ENCODE data around the gene SCAMP2. TPM values are rescaled to one million over a fixed set of nuclear protein-coding genes. Genes with fewer than 3 reads are reported as not detected.

SCAMP2 gene
- total RNA-seq, 2 experiments from 2014 or later, result 56.1 to 56.9 TPM

DNA sequence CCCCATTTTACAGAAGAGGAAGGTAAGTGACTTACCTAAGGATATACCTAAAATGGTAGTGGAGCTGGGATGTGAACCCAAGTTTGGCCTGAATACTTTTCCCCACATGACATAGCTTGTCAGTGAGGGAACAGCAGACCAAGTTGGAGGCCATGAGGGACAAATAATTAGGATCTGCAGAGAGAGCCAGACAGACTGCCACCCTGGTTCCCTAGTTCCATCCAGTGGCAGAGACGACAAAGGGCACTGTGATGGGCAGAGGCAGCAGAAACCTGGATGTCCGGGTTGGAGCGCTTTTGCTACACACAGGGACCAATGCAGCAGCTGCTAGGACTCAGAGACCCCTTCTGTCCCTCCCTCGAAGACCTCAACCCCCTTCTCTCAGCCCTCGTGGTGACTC is 45.6 kb downstream of the SCAMP2 start:
- H3K27ac ChIP-seq (ENCODE audit: low read depth in 1 of 2, low read length in 2 of 2), result no peak overlapping the region
- H3K36me3 Mint-ChIP-seq (ENCODE audit: low read depth), result no peaks in the 10 kb centered on the region
- intact Hi-C loops (cut with DNase I, micrococcal nuclease), result loop anchor here in 1 of 2 experiments (2.0 kb wide), 1 partner anchor 167 kb away; the partner anchor contains the start of gene SCAMP5
- no peaks in the 10 kb centered on the region for H3K36me3 ChIP-seq (ENCODE audit: insufficient read depth, low read length)
- peaks cover 0 to 8% of the 10 kb centered on the region in 2 experiments for H3K9me3 ChIP-seq (ENCODE audit: control insufficient read depth in 1 of 2, insufficient read depth in 1 of 2, low read length in 2 of 2)
- DNase-seq, result no peak
- H3K4me1 ChIP-seq (ENCODE audit: insufficient read depth, low read length), result peaks cover 6% of the 10 kb centered on the region
- H3K4me3 ChIP-seq (ENCODE audit: low read length), result no peak overlapping the region
- H3K9me3 Mint-ChIP-seq, result no peaks in the 10 kb centered on the region
- CTCF ChIA-PET, result no interaction called here
- H3K27me3 Mint-ChIP-seq, result peaks cover 33% of the 10 kb centered on the region
- TF ChIP-seq, protein P1, sequence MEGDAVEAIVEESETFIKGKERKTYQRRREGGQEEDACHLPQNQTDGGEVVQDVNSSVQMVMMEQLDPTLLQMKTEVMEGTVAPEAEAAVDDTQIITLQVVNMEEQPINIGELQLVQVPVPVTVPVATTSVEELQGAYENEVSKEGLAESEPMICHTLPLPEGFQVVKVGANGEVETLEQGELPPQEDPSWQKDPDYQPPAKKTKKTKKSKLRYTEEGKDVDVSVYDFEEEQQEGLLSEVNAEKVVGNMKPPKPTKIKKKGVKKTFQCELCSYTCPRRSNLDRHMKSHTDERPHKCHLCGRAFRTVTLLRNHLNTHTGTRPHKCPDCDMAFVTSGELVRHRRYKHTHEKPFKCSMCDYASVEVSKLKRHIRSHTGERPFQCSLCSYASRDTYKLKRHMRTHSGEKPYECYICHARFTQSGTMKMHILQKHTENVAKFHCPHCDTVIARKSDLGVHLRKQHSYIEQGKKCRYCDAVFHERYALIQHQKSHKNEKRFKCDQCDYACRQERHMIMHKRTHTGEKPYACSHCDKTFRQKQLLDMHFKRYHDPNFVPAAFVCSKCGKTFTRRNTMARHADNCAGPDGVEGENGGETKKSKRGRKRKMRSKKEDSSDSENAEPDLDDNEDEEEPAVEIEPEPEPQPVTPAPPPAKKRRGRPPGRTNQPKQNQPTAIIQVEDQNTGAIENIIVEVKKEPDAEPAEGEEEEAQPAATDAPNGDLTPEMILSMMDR (IDR thresholded peaks at IDR 0.05), result no peak
- no peak overlapping the region for H3K27ac Mint-ChIP-seq
- POLR2A ChIA-PET, result interaction anchor here (1.5 kb wide), 1 partner anchor 211 kb away, joined by 4 read pairs; the partner anchor contains the start of gene CLK3
- H3K4me1 Mint-ChIP-seq (ENCODE audit: low read depth), result no peaks in the 10 kb centered on the region
- ATAC-seq (ENCODE audit: poor library complexity), result no peak
- peaks cover 20% of the 10 kb centered on the region in 2 experiments for H3K27me3 ChIP-seq (ENCODE audit: control insufficient read depth in 1 of 2, insufficient read depth in 2 of 2, low read length in 2 of 2)
- H3K4me3 Mint-ChIP-seq, result no peak overlapping the region

DNA sequence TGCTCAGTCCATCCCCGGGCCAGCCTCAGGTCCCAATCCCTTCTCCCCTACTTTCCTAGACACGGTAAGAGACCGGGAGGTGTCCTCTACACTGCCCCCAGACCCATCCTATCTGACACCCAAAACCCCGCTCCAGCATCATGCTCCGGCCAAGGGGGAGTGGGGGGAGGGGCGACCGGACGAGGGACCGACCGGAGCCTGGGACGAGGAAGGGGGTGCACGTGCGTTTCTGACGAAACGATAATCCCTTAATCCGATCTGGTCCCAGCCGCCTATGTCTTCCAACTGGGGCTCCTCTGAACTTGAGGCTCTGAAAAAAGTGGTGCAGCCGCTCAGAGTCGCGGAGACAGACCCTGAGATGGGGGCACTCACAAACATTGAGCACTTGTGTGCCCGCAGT is 46.2 kb downstream of the SCAMP2 start:
- H3K27ac ChIP-seq (ENCODE audit: low read depth in 1 of 2, low read length in 2 of 2), result no peak overlapping the region
- CTCF ChIA-PET, result interaction anchor here (1.0 kb wide), 1 partner anchor 33 kb away, joined by 5 read pairs; no protein-coding TSS in a partner anchor
- no peaks in the 10 kb centered on the region for H3K36me3 ChIP-seq (ENCODE audit: insufficient read depth, low read length)
- Mint-ChIP-seq H3K9me3 (no peaks in the 10 kb centered on the region), H3K27ac (no peak overlapping the region), H3K4me3 (no peak overlapping the region), H3K4me1 (ENCODE audit: low read depth) (no peaks in the 10 kb centered on the region), H3K36me3 (ENCODE audit: low read depth) (no peaks in the 10 kb centered on the region), H3K27me3 (peaks cover 33% of the 10 kb centered on the region)
- peaks cover 6% of the 10 kb centered on the region for H3K4me1 ChIP-seq (ENCODE audit: insufficient read depth, low read length)
- intact Hi-C loops (cut with DNase I, micrococcal nuclease), result loop anchor here in 1 of 2 experiments (2.0 kb wide), 1 partner anchor 168 kb away; the partner anchor contains the start of gene SCAMP5
- ATAC-seq (ENCODE audit: poor library complexity) (no peak), DNase-seq (no peak)
- no peak overlapping the region for H3K4me3 ChIP-seq (ENCODE audit: low read length)
- H3K27me3 ChIP-seq (ENCODE audit: control insufficient read depth in 1 of 2, insufficient read depth in 2 of 2, low read length in 2 of 2), result peaks cover 20% of the 10 kb centered on the region in 2 experiments
- H3K9me3 ChIP-seq (ENCODE audit: control insufficient read depth in 1 of 2, insufficient read depth in 1 of 2, low read length in 2 of 2), result peaks cover 0 to 8% of the 10 kb centered on the region in 2 experiments
- POLR2A ChIA-PET, result interaction anchor here (1.5 kb wide), 1 partner anchor 211 kb away, joined by 4 read pairs; the partner anchor contains the start of gene CLK3
- TF ChIP-seq, protein P1 (IDR thresholded peaks at IDR 0.05), result no peak

DNA sequence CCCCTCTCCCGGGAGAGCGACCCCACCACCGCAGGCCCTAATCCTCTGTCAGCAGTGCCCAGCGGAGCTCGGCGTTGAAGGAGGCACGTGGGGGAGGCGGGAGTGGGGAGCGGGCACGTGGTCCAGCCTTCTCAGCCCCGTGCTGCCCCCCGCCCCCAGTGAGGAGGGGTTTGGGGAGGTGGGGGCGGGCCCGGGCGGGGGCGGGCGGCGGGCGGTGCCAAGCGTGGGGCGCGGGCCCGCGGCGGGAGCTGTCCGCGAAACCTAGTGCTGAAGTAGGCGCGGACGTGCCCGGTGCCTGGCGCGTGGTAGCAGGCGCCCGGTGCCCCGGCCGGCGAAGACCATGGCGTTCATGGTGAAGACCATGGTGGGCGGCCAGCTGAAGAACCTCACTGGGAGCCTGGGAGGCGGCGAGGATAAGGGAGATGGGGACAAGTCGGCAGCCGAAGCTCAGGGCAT is 46.8 kb downstream of the SCAMP2 start, which contains the start of gene CPLX3:
Gene CPLX3 (plus strand): TSS at position 264 of the 456 bp plus-strand sequence. CDS start 77 bp downstream, at position 341.
- Histone ChIP-seq H3K27me3 (ENCODE audit: control insufficient read depth in 1 of 2, insufficient read depth in 2 of 2, low read length in 2 of 2) (peaks cover 20% of the 10 kb centered on the region in 2 experiments), H3K4me3 (ENCODE audit: low read length) (no peak within 1 kb of the TSS), H3K9me3 (ENCODE audit: control insufficient read depth in 1 of 2, insufficient read depth in 1 of 2, low read length in 2 of 2) (peaks cover 0 to 8% of the 10 kb centered on the region in 2 experiments), H3K36me3 (ENCODE audit: insufficient read depth, low read length) (no peaks in the 10 kb centered on the region), H3K27ac (ENCODE audit: low read depth in 1 of 2, low read length in 2 of 2) (no peak within 1 kb of the TSS), H3K4me1 (ENCODE audit: insufficient read depth, low read length) (peaks cover 6% of the 10 kb centered on the region)
- peak in 13 of 14 experiments; percentile 27 to 76 (median 46) for DNase-seq
- ChIA-PET POLR2A (interaction anchor here (1.5 kb wide), 1 partner anchor 210 kb away, joined by 4 read pairs; the partner anchor contains the start of gene CLK3), CTCF (interaction anchor here (1.0 kb wide), 1 partner anchor 33 kb away, joined by 5 read pairs; no protein-coding TSS in a partner anchor)
- Mint-ChIP-seq H3K9me3 (no peaks in the 10 kb centered on the region), H3K36me3 (ENCODE audit: low read depth) (no peaks in the 10 kb centered on the region), H3K4me1 (ENCODE audit: low read depth) (no peaks in the 10 kb centered on the region), H3K4me3 (no peak within 1 kb of the TSS), H3K27ac (no peak within 1 kb of the TSS), H3K27me3 (peaks cover 33% of the 10 kb centered on the region)
- TF ChIP-seq, protein P1 (IDR thresholded peaks at IDR 0.05), result no peak
- peak; percentile 78 for ATAC-seq (ENCODE audit: poor library complexity)
- intact Hi-C loops (cut with DNase I, micrococcal nuclease), result loop anchor here in 1 of 2 experiments (2.0 kb wide), 1 partner anchor 168 kb away; the partner anchor contains the start of gene SCAMP5
